Measurements from ENCODE around the gene OSBPL5.

DNA sequence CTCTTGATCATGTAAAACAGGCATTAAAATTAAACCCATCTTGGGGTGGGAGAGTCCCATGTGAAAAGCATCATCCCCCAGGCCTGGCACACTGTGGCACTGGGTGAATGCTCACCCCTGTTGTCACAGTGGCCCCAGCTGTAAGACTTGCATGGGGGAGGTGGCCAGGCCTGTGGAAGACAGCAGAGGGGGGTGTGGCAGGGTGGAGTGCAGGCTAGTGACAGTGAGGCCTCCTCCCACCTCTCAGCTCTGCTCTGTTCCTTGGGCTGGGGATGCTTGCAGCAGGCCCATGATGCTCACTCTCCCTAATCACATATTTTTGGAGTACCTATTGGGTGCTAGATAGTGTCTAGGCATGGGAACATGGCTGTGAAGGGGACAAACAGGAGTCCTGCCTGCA is 10.1 kb upstream of the OSBPL5 start:
- TF ChIP-seq SIN3A (IDR thresholded peaks at IDR 0.05; ENCODE audit: borderline replicate concordance, insufficient read depth, low read length) (no peak), POLR2AphosphoS5 (IDR thresholded peaks at IDR 0.05; ENCODE audit: low read depth, low read length) (no peak), TAF1 (IDR thresholded peaks at IDR 0.05; ENCODE audit: borderline replicate concordance, insufficient read depth, low read length) (no peak)

All from PFSK-1 (cell line).